ENCODE measurements around the gene SIRPA.

The SIRPA gene

DNA sequence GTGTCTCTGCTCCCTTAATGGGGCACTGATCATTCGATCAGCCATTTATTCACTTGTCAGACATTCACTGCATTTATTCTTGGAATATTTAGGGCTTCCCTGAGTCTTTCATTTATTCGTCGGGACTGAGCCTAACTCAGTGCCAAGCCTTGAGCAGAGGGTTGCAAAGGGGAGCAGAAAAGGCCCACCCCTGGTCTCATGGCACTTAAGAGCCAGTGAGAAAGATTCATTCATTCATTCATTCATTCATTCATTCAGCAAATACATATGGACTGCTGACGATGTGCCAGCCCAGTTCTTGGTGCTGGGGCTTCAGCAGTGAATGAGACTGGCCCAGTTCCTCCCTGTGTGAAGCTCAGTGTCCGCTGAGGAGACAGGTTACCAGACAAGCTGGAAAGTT is 36.6 kb downstream of the SIRPA start:
- no peak for TF ChIP-seq EGR1 (IDR thresholded peaks at IDR 0.05)
- TF ChIP-seq ZBTB7A (IDR thresholded peaks at IDR 0.05; ENCODE audit: low read depth): no peak
- no peak for TF ChIP-seq TCF12 (IDR thresholded peaks at IDR 0.05; ENCODE audit: low read depth)
- TF ChIP-seq NFIC (IDR thresholded peaks at IDR 0.05): no peak
- no peak for TF ChIP-seq EP300 (IDR thresholded peaks at IDR 0.05; ENCODE audit: borderline replicate concordance)
- TF ChIP-seq TEAD4 (IDR thresholded peaks at IDR 0.05): no peak
- TF ChIP-seq RAD21 (IDR thresholded peaks at IDR 0.05; ENCODE audit: low read depth): no peak
- TF ChIP-seq, protein P1, sequence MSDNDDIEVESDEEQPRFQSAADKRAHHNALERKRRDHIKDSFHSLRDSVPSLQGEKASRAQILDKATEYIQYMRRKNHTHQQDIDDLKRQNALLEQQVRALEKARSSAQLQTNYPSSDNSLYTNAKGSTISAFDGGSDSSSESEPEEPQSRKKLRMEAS (IDR thresholded peaks at IDR 0.05): no peak
- TF ChIP-seq YY1 (IDR thresholded peaks at IDR 0.05; ENCODE audit: low read depth): no peak
- TF ChIP-seq, protein P2, sequence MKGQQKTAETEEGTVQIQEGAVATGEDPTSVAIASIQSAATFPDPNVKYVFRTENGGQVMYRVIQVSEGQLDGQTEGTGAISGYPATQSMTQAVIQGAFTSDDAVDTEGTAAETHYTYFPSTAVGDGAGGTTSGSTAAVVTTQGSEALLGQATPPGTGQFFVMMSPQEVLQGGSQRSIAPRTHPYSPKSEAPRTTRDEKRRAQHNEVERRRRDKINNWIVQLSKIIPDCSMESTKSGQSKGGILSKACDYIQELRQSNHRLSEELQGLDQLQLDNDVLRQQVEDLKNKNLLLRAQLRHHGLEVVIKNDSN (IDR thresholded peaks at IDR 0.05): no peak

DNA sequence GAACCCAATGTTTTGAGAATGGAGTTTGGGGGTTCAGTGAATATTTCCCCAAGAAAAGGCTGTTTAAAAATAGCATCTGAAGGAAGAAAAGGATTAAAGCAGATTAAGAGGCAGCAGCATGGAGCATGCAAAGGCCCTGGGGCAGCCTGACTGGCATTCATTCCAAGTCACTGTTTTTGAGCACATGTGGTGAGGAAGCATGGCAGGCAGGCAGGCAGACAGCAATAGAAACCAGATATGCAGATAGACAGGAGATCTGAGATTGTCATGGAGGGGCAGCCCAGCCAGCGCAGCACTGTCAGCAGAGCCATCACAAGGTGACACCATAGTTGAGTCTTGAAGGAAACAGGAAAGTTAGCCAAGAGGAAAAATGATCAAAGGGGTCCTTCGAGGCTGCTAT is 37.8 kb downstream of the SIRPA start:
- TF ChIP-seq FOXM1 (IDR thresholded peaks at IDR 0.05; ENCODE audit: borderline replicate concordance, low read depth): no peak
- TF ChIP-seq EGR1 (IDR thresholded peaks at IDR 0.05): no peak
- no peak for TF ChIP-seq NFIC (IDR thresholded peaks at IDR 0.05)
- no peak for TF ChIP-seq ZBTB7A (IDR thresholded peaks at IDR 0.05; ENCODE audit: low read depth)
- TF ChIP-seq TEAD4 (IDR thresholded peaks at IDR 0.05): no peak
- TF ChIP-seq CEBPB (IDR thresholded peaks at IDR 0.05): no peak
- TF ChIP-seq RAD21 (IDR thresholded peaks at IDR 0.05; ENCODE audit: low read depth): no peak
- no peak for TF ChIP-seq TCF12 (IDR thresholded peaks at IDR 0.05; ENCODE audit: low read depth)
- TF ChIP-seq, protein P2 (IDR thresholded peaks at IDR 0.05): no peak
- TF ChIP-seq, protein P1 (IDR thresholded peaks at IDR 0.05): no peak

DNA sequence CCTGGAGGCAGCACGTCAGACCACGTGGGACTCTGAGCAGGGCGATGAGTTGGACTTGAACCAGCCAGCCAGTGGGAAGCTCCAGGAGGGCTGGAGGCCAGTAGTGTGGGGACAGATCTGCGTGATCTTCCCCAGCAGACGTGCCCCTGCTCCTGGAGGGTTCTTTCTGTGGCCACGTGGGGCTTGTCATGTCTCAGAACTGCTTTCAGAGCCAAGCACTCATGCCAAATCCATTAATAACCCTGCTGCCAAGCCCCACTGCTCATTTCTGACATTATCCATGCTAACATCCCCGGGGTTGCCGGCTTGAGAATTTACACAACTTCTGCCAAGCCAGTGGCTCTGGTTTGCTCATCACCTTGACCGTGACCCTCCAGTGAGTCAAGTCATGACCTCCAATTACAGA is 38.3 kb downstream of the SIRPA start:
- TF ChIP-seq TEAD4 (IDR thresholded peaks at IDR 0.05): no peak
- no peak for TF ChIP-seq CREB1 (IDR thresholded peaks at IDR 0.05; ENCODE audit: low read depth)
- no peak for TF ChIP-seq TAF1 (IDR thresholded peaks at IDR 0.05; ENCODE audit: low read depth)
- no peak for TF ChIP-seq TCF12 (IDR thresholded peaks at IDR 0.05; ENCODE audit: low read depth)
- no peak for TF ChIP-seq FOXM1 (IDR thresholded peaks at IDR 0.05; ENCODE audit: borderline replicate concordance, low read depth)
- no peak for TF ChIP-seq RAD21 (IDR thresholded peaks at IDR 0.05; ENCODE audit: low read depth)
- TF ChIP-seq, protein P1 (IDR thresholded peaks at IDR 0.05): no peak
- TF ChIP-seq CEBPB (IDR thresholded peaks at IDR 0.05): no peak
- no peak for TF ChIP-seq YY1 (IDR thresholded peaks at IDR 0.05; ENCODE audit: low read depth)
- TF ChIP-seq, protein P3, sequence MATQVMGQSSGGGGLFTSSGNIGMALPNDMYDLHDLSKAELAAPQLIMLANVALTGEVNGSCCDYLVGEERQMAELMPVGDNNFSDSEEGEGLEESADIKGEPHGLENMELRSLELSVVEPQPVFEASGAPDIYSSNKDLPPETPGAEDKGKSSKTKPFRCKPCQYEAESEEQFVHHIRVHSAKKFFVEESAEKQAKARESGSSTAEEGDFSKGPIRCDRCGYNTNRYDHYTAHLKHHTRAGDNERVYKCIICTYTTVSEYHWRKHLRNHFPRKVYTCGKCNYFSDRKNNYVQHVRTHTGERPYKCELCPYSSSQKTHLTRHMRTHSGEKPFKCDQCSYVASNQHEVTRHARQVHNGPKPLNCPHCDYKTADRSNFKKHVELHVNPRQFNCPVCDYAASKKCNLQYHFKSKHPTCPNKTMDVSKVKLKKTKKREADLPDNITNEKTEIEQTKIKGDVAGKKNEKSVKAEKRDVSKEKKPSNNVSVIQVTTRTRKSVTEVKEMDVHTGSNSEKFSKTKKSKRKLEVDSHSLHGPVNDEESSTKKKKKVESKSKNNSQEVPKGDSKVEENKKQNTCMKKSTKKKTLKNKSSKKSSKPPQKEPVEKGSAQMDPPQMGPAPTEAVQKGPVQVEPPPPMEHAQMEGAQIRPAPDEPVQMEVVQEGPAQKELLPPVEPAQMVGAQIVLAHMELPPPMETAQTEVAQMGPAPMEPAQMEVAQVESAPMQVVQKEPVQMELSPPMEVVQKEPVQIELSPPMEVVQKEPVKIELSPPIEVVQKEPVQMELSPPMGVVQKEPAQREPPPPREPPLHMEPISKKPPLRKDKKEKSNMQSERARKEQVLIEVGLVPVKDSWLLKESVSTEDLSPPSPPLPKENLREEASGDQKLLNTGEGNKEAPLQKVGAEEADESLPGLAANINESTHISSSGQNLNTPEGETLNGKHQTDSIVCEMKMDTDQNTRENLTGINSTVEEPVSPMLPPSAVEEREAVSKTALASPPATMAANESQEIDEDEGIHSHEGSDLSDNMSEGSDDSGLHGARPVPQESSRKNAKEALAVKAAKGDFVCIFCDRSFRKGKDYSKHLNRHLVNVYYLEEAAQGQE (IDR thresholded peaks at IDR 0.05; ENCODE audit: low read depth): no peak
- no peak for TF ChIP-seq ZBTB7A (IDR thresholded peaks at IDR 0.05; ENCODE audit: low read depth)
- TF ChIP-seq EGR1 (IDR thresholded peaks at IDR 0.05): no peak
- TF ChIP-seq, protein P2 (IDR thresholded peaks at IDR 0.05): no peak
- no peak for TF ChIP-seq NFIC (IDR thresholded peaks at IDR 0.05)
- TF ChIP-seq EP300 (IDR thresholded peaks at IDR 0.05; ENCODE audit: borderline replicate concordance): no peak

DNA sequence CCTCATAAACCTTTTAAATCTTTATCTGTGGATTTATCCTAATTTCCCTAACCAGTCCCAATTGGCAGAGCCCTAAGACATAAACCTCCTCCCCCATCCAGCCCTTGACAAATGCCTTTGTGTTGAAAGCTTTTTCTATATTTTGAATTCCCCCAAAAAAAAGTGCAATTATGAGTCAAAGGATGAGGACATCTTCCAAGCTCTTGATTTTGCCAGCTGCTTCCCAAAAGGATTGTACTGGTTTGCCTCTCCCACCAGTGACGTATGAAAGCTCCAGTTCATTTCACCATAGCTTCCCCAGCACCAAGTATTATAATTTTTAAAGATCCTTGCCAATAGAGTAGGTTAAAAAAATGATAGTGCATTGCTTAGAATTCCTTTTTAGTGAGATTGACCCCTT is 38.9 kb downstream of the SIRPA start:
- TF ChIP-seq NFIC (IDR thresholded peaks at IDR 0.05) (no peak), CREB1 (IDR thresholded peaks at IDR 0.05; ENCODE audit: low read depth) (no peak), FOXM1 (IDR thresholded peaks at IDR 0.05; ENCODE audit: borderline replicate concordance, low read depth) (no peak), EGR1 (IDR thresholded peaks at IDR 0.05) (no peak)
- TF ChIP-seq, protein P1 (IDR thresholded peaks at IDR 0.05): no peak

DNA sequence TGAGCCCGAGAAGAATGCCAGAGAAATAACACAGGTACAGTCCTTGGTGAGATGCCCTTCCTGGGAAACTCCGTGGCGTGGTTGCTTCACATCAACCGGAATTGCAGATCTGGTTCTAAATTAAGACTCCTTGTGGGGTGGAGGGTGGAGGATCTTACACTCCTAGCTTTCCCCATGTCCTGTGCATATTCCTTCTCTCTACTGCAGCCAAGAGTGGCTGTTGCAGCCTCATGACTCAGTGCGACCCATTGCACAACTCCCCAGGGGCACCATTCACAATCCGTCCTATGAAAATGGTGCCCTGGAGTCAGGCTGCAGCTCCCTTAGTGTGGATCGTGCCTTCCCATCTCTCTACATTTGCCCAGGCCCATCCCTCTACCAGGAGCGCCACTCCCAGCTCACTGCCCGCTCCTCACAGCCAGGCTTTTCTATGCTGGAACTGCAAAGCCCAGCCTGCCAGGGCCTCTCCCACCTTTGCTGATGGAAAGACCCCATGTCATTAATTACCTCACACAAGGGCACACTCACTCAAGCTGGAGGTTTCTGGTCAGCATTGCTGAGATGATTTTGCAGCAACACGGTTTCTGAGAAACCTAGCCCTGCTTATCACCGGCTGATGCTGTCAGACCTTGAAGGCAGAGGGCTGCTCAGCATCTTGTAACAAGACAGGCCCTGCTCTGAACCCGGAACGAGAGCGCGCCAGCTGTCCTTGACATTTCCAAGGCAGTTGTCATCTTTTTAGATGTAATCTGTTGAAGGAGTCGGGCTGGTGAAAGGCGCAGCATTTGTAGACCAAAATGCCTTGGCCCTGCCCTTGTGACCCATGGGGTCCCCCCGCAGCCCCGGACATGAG is 39.7 kb downstream of the SIRPA start:
- TF ChIP-seq, protein P1 (IDR thresholded peaks at IDR 0.05): no peak
- TF ChIP-seq ZBTB7A (IDR thresholded peaks at IDR 0.05; ENCODE audit: low read depth): no peak

DNA sequence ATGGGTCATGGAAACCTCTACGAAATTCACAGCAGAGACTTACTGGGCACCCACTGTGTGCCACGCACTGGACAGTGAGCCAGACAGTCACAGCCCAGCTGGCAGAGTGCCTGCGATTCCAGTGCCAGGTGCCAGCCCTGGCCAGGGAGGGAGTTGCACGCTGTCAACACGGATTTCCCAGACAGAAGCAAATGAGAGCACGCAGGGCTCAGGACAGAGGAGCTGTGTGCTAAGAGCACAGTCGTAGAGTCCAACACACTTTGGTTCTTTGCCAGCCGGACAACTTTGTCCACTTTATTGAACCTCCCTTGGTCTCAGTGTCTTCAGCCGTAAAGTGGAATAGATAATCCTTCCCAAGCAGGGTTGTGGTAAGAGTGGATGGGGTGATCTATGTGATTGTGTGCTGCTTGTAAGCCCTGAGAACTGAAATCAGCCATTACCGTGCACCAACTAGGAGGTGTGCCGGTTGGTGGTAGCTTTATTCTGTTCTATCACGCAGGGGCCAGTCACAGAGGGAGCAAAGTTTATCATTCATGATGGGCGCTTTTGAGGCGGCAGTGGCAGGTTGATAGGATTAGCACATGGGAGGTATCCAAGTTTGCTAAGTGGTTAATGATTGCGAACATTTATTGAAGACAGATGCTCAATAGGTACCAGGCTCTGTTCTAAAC is 40.6 kb downstream of the SIRPA start:
- TF ChIP-seq, protein P3 (IDR thresholded peaks at IDR 0.05; ENCODE audit: low read depth): no peak
- TF ChIP-seq, protein P1 (IDR thresholded peaks at IDR 0.05): no peak
- TF ChIP-seq NFIC (IDR thresholded peaks at IDR 0.05) (no peak), RAD21 (IDR thresholded peaks at IDR 0.05; ENCODE audit: low read depth) (no peak), TEAD4 (IDR thresholded peaks at IDR 0.05) (no peak), CREB1 (IDR thresholded peaks at IDR 0.05; ENCODE audit: low read depth) (no peak), ZBTB7A (IDR thresholded peaks at IDR 0.05; ENCODE audit: low read depth) (no peak), YY1 (IDR thresholded peaks at IDR 0.05; ENCODE audit: low read depth) (no peak), EGR1 (IDR thresholded peaks at IDR 0.05) (no peak), TCF12 (IDR thresholded peaks at IDR 0.05; ENCODE audit: low read depth) (no peak), FOXM1 (IDR thresholded peaks at IDR 0.05; ENCODE audit: borderline replicate concordance, low read depth) (no peak), CEBPB (IDR thresholded peaks at IDR 0.05) (no peak), TAF1 (IDR thresholded peaks at IDR 0.05; ENCODE audit: low read depth) (no peak)
